ENCODE results near the gene AP3D1.
A peak's percentile ranks its signal among the peaks of the same experiment; 100 is the strongest.

Gene AP3D1

GRCh38 chr19:2113439-2114211 is 37.7 kb downstream of the AP3D1 start:
- no peak for DNase-seq (ENCODE audit: insufficient read length, low spot score)
- FAIRE-seq = no peak

GRCh38 chr19:2112516-2113320 is 38.6 kb downstream of the AP3D1 start:
- FAIRE-seq = no peak

GRCh38 chr19:2111886-2112285 is 39.5 kb downstream of the AP3D1 start:
- no peak for DNase-seq (ENCODE audit: insufficient read length, low spot score)
- no peak for FAIRE-seq

More at GRCh38 chr19:2112516-2113320, 38.6 kb downstream of the AP3D1 start:
- DNase-seq (ENCODE audit: insufficient read length, low spot score) = no peak

- DNase-seq (ENCODE audit: insufficient read length, low spot score) = no peak
- no peak for FAIRE-seq
Measured at GRCh38 chr19:2111425-2111824, 39.9 kb downstream of the AP3D1 start.

GRCh38 chr19:2110822-2111221 is 40.5 kb downstream of the AP3D1 start:
- no peak for DNase-seq (ENCODE audit: insufficient read length, low spot score)
- FAIRE-seq = no peak

GRCh38 chr19:2109046-2109864 is 42.1 kb downstream of the AP3D1 start:
- DNase-seq (ENCODE audit: insufficient read length, low spot score) (no peak), FAIRE-seq (no peak)

- FAIRE-seq = no peak
Measured at GRCh38 chr19:2108251-2109016, 42.9 kb downstream of the AP3D1 start.

GRCh38 chr19:2103045-2103707 is 48.2 kb downstream of the AP3D1 start:
- no peak for DNase-seq (ENCODE audit: insufficient read length, low spot score)
- FAIRE-seq = no peak

More at GRCh38 chr19:2108251-2109016, 42.9 kb downstream of the AP3D1 start:
- no peak for DNase-seq (ENCODE audit: insufficient read length, low spot score)

GRCh38 chr19:2101417-2102335 is 49.7 kb downstream of the AP3D1 start:
- FAIRE-seq = peak; percentile 48

GRCh38 chr19:2100719-2101061 is 50.7 kb downstream of the AP3D1 start:
- FAIRE-seq (no peak), DNase-seq (ENCODE audit: insufficient read length, low spot score) (no peak)

More at GRCh38 chr19:2101417-2102335, 49.7 kb downstream of the AP3D1 start:
- DNase-seq (ENCODE audit: insufficient read length, low spot score) = no peak

- FAIRE-seq (no peak), DNase-seq (ENCODE audit: insufficient read length, low spot score) (no peak)
Measured at GRCh38 chr19:2099937-2100718, 51.2 kb downstream of the AP3D1 start.

GRCh38 chr19:2099054-2099501 is 52.3 kb downstream of the AP3D1 start:
- FAIRE-seq (no peak), DNase-seq (ENCODE audit: insufficient read length, low spot score) (no peak)

GRCh38 chr19:2097886-2098327 is 53.5 kb downstream of the AP3D1 start:
- DNase-seq (ENCODE audit: insufficient read length, low spot score) = no peak
- FAIRE-seq = no peak

- FAIRE-seq = no peak
- no peak for DNase-seq (ENCODE audit: insufficient read length, low spot score)
Measured at GRCh38 chr19:2097203-2097885, 54.0 kb downstream of the AP3D1 start.

- DNase-seq (ENCODE audit: insufficient read length, low spot score) = peak; percentile 94
- peak; percentile 96 for FAIRE-seq
Measured at GRCh38 chr19:2096480-2097202, 54.7 kb downstream of the AP3D1 start, which contains the start of gene IZUMO4. Gene IZUMO4, plus strand, starts transcription at chr19:2096915. Its CDS starts 31 bp downstream, at chr19:2096946.

GRCh38 chr19:2096034-2096479 is 55.3 kb downstream of the AP3D1 start, which contains the start of gene MOB3A:
Gene MOB3A, minus strand, starts transcription at chr19:2096326. Its CDS starts 17,766 bp downstream, at chr19:2078560.
- peak; percentile 51 for FAIRE-seq

More at GRCh38 chr19:2096034-2096479, 55.3 kb downstream of the AP3D1 start, which contains the start of gene MOB3A:
- no peak for DNase-seq (ENCODE audit: insufficient read length, low spot score)
